DND-41 (cell line): ENCODE measurements around the gene TRPM1.

Source experiments
- ATAC-seq: fragments of 200-7000 bp; cut with Tn5 transposase; 3 replicates; pipeline ENCODE4 v1.9.1; 2021; ENCODE audit warnings: low read depth; ENCODE audit not compliant: insufficient read depth
- DNase-seq: peaks from one replicate; pipeline ENCODE4 v3.0.0-alpha.2; 2020
- H2AFZ ChIP-seq: 2 replicates; pipeline ENCODE4 v1.6.0; 2012; ENCODE audit warnings: low read depth, low read length
- H3K27ac ChIP-seq: 2 replicates; pipeline ENCODE4 v1.5.1; 2012; ENCODE audit warnings: low read length, inconsistent platforms
- H3K27me3 ChIP-seq: fragments of 200-600 bp; sonication (generic); 2 replicates; pipeline ENCODE4 v1.6.0; 2012; ENCODE audit warnings: low read length, mild to moderate bottlenecking, inconsistent platforms; ENCODE audit not compliant: insufficient read depth, poor library complexity
- H3K36me3 ChIP-seq: 2 replicates; pipeline ENCODE4 v1.5.1; 2012; ENCODE audit warnings: low read length, inconsistent platforms; ENCODE audit not compliant: insufficient read depth
- H3K4me1 ChIP-seq: 2 replicates; pipeline ENCODE4 v1.5.1; 2012; ENCODE audit warnings: mild to moderate bottlenecking, low read length; ENCODE audit not compliant: insufficient read depth
- H3K4me2 ChIP-seq: 2 replicates; pipeline ENCODE4 v1.6.0; 2012; ENCODE audit warnings: mild to moderate bottlenecking, moderate library complexity, low read length, inconsistent platforms; ENCODE audit not compliant: insufficient read depth
- H3K4me3 ChIP-seq, 2 experiments: fragments of 200-600 bp in 1 of 2; shearing (Covaris generic) in 1 of 2; 2 replicates each; pipeline ENCODE4 v1.5.1; 2012 to 2016; ENCODE audit warnings: inconsistent platforms in 2 of 2, low read length in 2 of 2, mild to moderate bottlenecking in 2 of 2, low read depth in 1 of 2, moderate library complexity in 1 of 2
- H3K79me2 ChIP-seq: 2 replicates; pipeline ENCODE4 v1.6.0; 2012; ENCODE audit warnings: low read length, inconsistent platforms; ENCODE audit not compliant: insufficient read depth
- H3K9ac ChIP-seq: 2 replicates; pipeline ENCODE4 v1.6.0; 2012; ENCODE audit warnings: low read depth, mild to moderate bottlenecking, inconsistent platforms, low read length, moderate library complexity
- H3K9me3 ChIP-seq: 2 replicates; pipeline ENCODE4 v1.5.1; 2012; ENCODE audit warnings: low read length, moderate library complexity, mild to moderate bottlenecking, inconsistent platforms; ENCODE audit not compliant: insufficient read depth, severe bottlenecking
- H4K20me1 ChIP-seq: 2 replicates; pipeline ENCODE4 v1.6.0; 2012; ENCODE audit warnings: low read length; ENCODE audit not compliant: insufficient read depth
- EZH2 ChIP-seq: IDR thresholded peaks from 3 replicates; pipeline ENCODE4 v1.6.1; 2012; ENCODE audit warnings: borderline replicate concordance, low read depth, mild to moderate bottlenecking, moderate library complexity, low read length, inconsistent platforms; ENCODE audit not compliant: severe bottlenecking
- TF ChIP-seq, protein P1 (sequence below): IDR thresholded peaks from 2 replicates; pipeline ENCODE4 v1.5.1; 2012; ENCODE audit warnings: borderline replicate concordance, low read length, moderate library complexity, mild to moderate bottlenecking; ENCODE audit not compliant: poor library complexity, severe bottlenecking; ENCODE audit errors: extremely low read depth

TRPM1 gene

GRCh38 chr15:31036783-31037182, 64.7 kb downstream of the TRPM1 start:
- DNase-seq (no peak), ATAC-seq (no peak)
- Histone ChIP-seq H3K27ac (no peak overlapping the region), H3K79me2 (no peaks in the 10 kb centered on the region), H3K36me3 (no peaks in the 10 kb centered on the region), H3K4me1 (no peaks in the 10 kb centered on the region), H4K20me1 (no peaks in the 10 kb centered on the region), H3K4me2 (no peak overlapping the region), H3K4me3 (no peak overlapping the region), H3K9ac (no peak overlapping the region), H2AFZ (no peak overlapping the region), H3K27me3 (no peaks in the 10 kb centered on the region), H3K9me3 (no peaks in the 10 kb centered on the region)
- no peak for TF ChIP-seq EZH2
- TF ChIP-seq, protein P1, sequence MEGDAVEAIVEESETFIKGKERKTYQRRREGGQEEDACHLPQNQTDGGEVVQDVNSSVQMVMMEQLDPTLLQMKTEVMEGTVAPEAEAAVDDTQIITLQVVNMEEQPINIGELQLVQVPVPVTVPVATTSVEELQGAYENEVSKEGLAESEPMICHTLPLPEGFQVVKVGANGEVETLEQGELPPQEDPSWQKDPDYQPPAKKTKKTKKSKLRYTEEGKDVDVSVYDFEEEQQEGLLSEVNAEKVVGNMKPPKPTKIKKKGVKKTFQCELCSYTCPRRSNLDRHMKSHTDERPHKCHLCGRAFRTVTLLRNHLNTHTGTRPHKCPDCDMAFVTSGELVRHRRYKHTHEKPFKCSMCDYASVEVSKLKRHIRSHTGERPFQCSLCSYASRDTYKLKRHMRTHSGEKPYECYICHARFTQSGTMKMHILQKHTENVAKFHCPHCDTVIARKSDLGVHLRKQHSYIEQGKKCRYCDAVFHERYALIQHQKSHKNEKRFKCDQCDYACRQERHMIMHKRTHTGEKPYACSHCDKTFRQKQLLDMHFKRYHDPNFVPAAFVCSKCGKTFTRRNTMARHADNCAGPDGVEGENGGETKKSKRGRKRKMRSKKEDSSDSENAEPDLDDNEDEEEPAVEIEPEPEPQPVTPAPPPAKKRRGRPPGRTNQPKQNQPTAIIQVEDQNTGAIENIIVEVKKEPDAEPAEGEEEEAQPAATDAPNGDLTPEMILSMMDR: no peak

- Histone ChIP-seq H3K4me3 (no peak overlapping the region), H3K4me1 (no peaks in the 10 kb centered on the region), H3K27ac (no peak overlapping the region), H2AFZ (no peak overlapping the region), H4K20me1 (no peaks in the 10 kb centered on the region), H3K4me2 (no peak overlapping the region), H3K27me3 (peaks cover 3% of the 10 kb centered on the region), H3K36me3 (no peaks in the 10 kb centered on the region), H3K79me2 (no peaks in the 10 kb centered on the region), H3K9me3 (no peaks in the 10 kb centered on the region), H3K9ac (no peak overlapping the region)
- DNase-seq (no peak), ATAC-seq (no peak)
- TF ChIP-seq EZH2: no peak
- TF ChIP-seq, protein P1: no peak
Observed at GRCh38 chr15:31035610-31036009, 65.9 kb downstream of the TRPM1 start.

- no peak overlapping the region for H3K4me3 ChIP-seq
- H3K4me2 ChIP-seq: no peak overlapping the region
- DNase-seq (no peak), ATAC-seq (no peak)
- TF ChIP-seq EZH2: no peak
- TF ChIP-seq, protein P1: no peak
- H3K79me2 ChIP-seq: no peaks in the 10 kb centered on the region
- no peaks in the 10 kb centered on the region for H3K36me3 ChIP-seq
- no peak overlapping the region for H3K9ac ChIP-seq
- no peak overlapping the region for H3K27ac ChIP-seq
- peaks cover 3% of the 10 kb centered on the region for H3K27me3 ChIP-seq
- H3K9me3 ChIP-seq: no peaks in the 10 kb centered on the region
- no peaks in the 10 kb centered on the region for H3K4me1 ChIP-seq
- H4K20me1 ChIP-seq: no peaks in the 10 kb centered on the region
- no peak overlapping the region for H2AFZ ChIP-seq
Observed at GRCh38 chr15:31034152-31034551, 67.4 kb downstream of the TRPM1 start.

GRCh38 chr15:31032961-31033371, 68.6 kb downstream of the TRPM1 start:
- no peak overlapping the region for H3K27ac ChIP-seq
- no peak for DNase-seq
- no peak for TF ChIP-seq EZH2
- TF ChIP-seq, protein P1: no peak
- ATAC-seq: no peak
- no peak overlapping the region for H3K9ac ChIP-seq
- no peaks in the 10 kb centered on the region for H3K79me2 ChIP-seq
- H3K9me3 ChIP-seq: no peaks in the 10 kb centered on the region
- H2AFZ ChIP-seq: no peak overlapping the region
- H3K36me3 ChIP-seq: no peaks in the 10 kb centered on the region
- no peaks in the 10 kb centered on the region for H3K4me1 ChIP-seq
- H3K4me2 ChIP-seq: no peak overlapping the region
- peaks cover 3% of the 10 kb centered on the region for H3K27me3 ChIP-seq
- no peaks in the 10 kb centered on the region for H4K20me1 ChIP-seq
- H3K4me3 ChIP-seq: no peak overlapping the region
